ENCODE results near the gene SSBP1. TPM values are rescaled to one million over a fixed set of nuclear protein-coding genes. Genes with fewer than 3 reads are reported as not detected.
"Not testable (repeated sequence)": the region's sequence is repeated elsewhere in the genome, so short reads cannot be mapped to it uniquely, and the experiment has no call there.

The SSBP1 gene
- total RNA-seq, 2 experiments from 2014 or later = 177 to 178 TPM

DNA sequence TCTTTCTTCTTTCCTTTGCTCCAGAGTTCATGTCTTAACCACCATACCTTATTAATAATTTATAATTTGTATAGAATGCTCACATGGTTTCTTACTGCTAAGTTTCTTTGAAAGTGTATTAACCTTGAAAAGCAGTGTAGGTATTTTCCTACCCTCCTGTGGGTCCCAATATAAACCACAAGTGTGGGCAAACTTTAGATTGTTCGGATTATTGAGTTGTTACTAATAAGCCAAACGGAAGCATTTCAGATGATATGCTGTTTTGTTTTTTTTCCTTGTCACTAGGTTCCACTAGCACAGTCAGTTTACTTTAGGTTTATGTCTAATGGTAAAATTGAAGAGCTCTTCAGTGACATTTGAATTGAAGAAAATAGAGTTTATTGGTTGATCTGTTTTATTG lies 10.2 kb downstream of the SSBP1 start:
- POLR2A ChIA-PET = interaction anchor here (0.6 to 0.7 kb wide), 2 partner anchors 15 to 58 kb away, joined by 3 read pairs; no protein-coding TSS in a partner anchor
- peaks cover 40% of the 10 kb centered on the region for H3K9me3 ChIP-seq (ENCODE audit: low read length)
- H3K79me2 ChIP-seq (ENCODE audit: insufficient read depth, low read depth, low read length) = peaks cover 12% of the 10 kb centered on the region; the same call in 1 of the 2 replicates
- no peak for TF ChIP-seq EZH2phosphoT487 (IDR thresholded peaks at IDR 0.05; ENCODE audit: borderline replicate concordance, low read depth, low read length)
- TF ChIP-seq, protein P1, sequence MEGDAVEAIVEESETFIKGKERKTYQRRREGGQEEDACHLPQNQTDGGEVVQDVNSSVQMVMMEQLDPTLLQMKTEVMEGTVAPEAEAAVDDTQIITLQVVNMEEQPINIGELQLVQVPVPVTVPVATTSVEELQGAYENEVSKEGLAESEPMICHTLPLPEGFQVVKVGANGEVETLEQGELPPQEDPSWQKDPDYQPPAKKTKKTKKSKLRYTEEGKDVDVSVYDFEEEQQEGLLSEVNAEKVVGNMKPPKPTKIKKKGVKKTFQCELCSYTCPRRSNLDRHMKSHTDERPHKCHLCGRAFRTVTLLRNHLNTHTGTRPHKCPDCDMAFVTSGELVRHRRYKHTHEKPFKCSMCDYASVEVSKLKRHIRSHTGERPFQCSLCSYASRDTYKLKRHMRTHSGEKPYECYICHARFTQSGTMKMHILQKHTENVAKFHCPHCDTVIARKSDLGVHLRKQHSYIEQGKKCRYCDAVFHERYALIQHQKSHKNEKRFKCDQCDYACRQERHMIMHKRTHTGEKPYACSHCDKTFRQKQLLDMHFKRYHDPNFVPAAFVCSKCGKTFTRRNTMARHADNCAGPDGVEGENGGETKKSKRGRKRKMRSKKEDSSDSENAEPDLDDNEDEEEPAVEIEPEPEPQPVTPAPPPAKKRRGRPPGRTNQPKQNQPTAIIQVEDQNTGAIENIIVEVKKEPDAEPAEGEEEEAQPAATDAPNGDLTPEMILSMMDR (conservative IDR thresholded peaks at IDR 0.05; ENCODE audit: low read length) = no peak
- H3K36me3 ChIP-seq (ENCODE audit: insufficient read depth, low read length) = peaks cover 100% of the 10 kb centered on the region
- H3K27ac ChIP-seq (ENCODE audit: low read depth, low read length, poor library complexity, severe bottlenecking) = no peak overlapping the region
- H3K9me2 ChIP-seq (ENCODE audit: insufficient read depth, low read length) = no peaks in the 10 kb centered on the region
- no peaks in the 10 kb centered on the region for H3K4me1 ChIP-seq (ENCODE audit: insufficient read depth, low read length, poor library complexity, severe bottlenecking)
- no TSS peak for BruUV-seq (replicated peaks)
- no peaks in the 10 kb centered on the region for H4K20me1 ChIP-seq (ENCODE audit: insufficient read depth, low read length)
- no peak for DNase-seq (ENCODE audit: low spot score)
- CTCF ChIA-PET (ENCODE audit: unreplicated experiment) = no interaction called here
- H3K4me2 ChIP-seq (ENCODE audit: low read length) = no peak overlapping the region
- no peak overlapping the region for H3K4me3 ChIP-seq (ENCODE audit: low read depth, low read length, poor library complexity, severe bottlenecking)
- H2AFZ ChIP-seq (ENCODE audit: low read length) = no peak overlapping the region
- intact Hi-C loops (cut with micrococcal nuclease; ENCODE audit: unreplicated experiment) = no loop called here

DNA sequence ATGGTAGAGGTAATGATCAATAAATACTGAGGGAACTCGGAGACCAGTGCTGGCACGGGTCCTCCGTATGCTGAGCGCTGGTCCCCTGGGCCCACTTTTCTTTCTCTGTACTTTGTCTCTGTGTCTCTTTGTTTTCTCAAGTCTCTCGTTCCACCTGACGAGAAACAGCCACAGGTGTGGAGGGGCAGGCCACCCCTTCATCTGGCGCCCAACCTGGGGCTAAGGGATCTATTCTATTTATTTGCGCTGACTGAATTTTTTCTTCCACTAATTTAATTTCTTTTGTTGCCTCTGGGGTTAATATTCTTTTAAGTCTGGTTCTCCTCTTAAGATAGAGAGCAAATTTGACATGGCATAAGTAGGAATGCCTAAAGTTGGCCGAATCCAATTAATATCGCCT lies 13.7 kb downstream of the SSBP1 start:
- POLR2A ChIA-PET = not testable (repeated sequence)

DNA sequence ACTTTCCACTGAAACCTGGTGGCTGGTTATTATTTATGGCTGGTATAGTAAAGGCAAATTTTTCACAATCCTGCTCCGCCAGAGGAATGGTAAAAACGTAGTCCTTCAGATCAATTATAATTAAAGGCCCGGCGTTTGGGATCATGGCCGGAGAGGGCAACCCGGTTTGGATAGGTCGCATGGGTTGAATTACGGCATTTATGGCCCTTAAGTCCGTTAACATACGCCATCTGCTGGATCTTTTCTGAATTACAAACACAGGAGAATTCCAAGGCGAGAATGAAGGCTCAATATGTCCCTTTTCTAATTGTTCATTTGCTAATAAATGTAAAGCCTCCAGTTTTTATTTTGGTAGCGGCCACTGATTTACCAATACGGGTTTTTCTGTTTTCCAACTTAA lies 14.5 kb downstream of the SSBP1 start:
- ChIA-PET CTCF (ENCODE audit: unreplicated experiment) (no interaction called here), POLR2A (no interaction called here)
- no peaks in the 10 kb centered on the region for H3K9me2 ChIP-seq (ENCODE audit: insufficient read depth, low read length)
- TF ChIP-seq EZH2phosphoT487 (IDR thresholded peaks at IDR 0.05; ENCODE audit: borderline replicate concordance, low read depth, low read length) = no peak
- TF ChIP-seq, protein P1 (conservative IDR thresholded peaks at IDR 0.05; ENCODE audit: low read length) = peak; percentile 70
- H3K27ac ChIP-seq (ENCODE audit: low read depth, low read length, poor library complexity, severe bottlenecking) = no peak overlapping the region
- H3K4me1 ChIP-seq (ENCODE audit: insufficient read depth, low read length, poor library complexity, severe bottlenecking) = no peaks in the 10 kb centered on the region
- H3K79me2 ChIP-seq (ENCODE audit: insufficient read depth, low read depth, low read length) = peaks cover 7% of the 10 kb centered on the region; the same call in 1 of the 2 replicates
- intact Hi-C loops (cut with micrococcal nuclease; ENCODE audit: unreplicated experiment) = no loop called here
- DNase-seq (ENCODE audit: low spot score) = peak; percentile 13
- no TSS peak for BruUV-seq (replicated peaks)
- no peak overlapping the region for H2AFZ ChIP-seq (ENCODE audit: low read length)
- peaks cover 100% of the 10 kb centered on the region for H3K36me3 ChIP-seq (ENCODE audit: insufficient read depth, low read length)
- H3K4me2 ChIP-seq (ENCODE audit: low read length) = no peak overlapping the region
- no peaks in the 10 kb centered on the region; the same call in 1 of the 2 replicates for H4K20me1 ChIP-seq (ENCODE audit: insufficient read depth, low read length)
- H3K4me3 ChIP-seq (ENCODE audit: low read depth, low read length, poor library complexity, severe bottlenecking) = no peak overlapping the region
- H3K9me3 ChIP-seq (ENCODE audit: low read length) = peaks cover 40% of the 10 kb centered on the region

More for the DNA sequence above, 13.7 kb downstream of the SSBP1 start:
- H3K4me1 ChIP-seq (ENCODE audit: insufficient read depth, low read length, poor library complexity, severe bottlenecking); H3K9me2 ChIP-seq (ENCODE audit: insufficient read depth, low read length); CTCF ChIA-PET (ENCODE audit: unreplicated experiment); H3K79me2 ChIP-seq (ENCODE audit: insufficient read depth, low read depth, low read length); H3K4me2 ChIP-seq (ENCODE audit: low read length); intact Hi-C loops (cut with micrococcal nuclease; ENCODE audit: unreplicated experiment); H4K20me1 ChIP-seq (ENCODE audit: insufficient read depth, low read length); H2AFZ ChIP-seq (ENCODE audit: low read length); H3K4me3 ChIP-seq (ENCODE audit: low read depth, low read length, poor library complexity, severe bottlenecking); H3K27ac ChIP-seq (ENCODE audit: low read depth, low read length, poor library complexity, severe bottlenecking); BruUV-seq (replicated peaks): not testable (repeated sequence)
- Histone ChIP-seq H3K9me3 (ENCODE audit: low read length) (peaks cover 40% of the 10 kb centered on the region), H3K36me3 (ENCODE audit: insufficient read depth, low read length) (peaks cover 100% of the 10 kb centered on the region)
- DNase-seq (ENCODE audit: low spot score) = peak; percentile 31

Measured in OCI-LY7 (cell line).